WERI-Rb-1 (cell line): ENCODE measurements around the gene PTPRG.

Experiments
- DNase-seq: peaks from one replicate; pipeline ENCODE4 v3.0.0-alpha.2; 2020
- H3K27ac ChIP-seq: fragments of 250-450 bp; sonication (Bioruptor Pico); 2 replicates; pipeline ENCODE4 v1.5.1; 2020; ENCODE audit warnings: mild to moderate bottlenecking, moderate library complexity
- H3K27me3 ChIP-seq: fragments of 250-450 bp; sonication (Bioruptor Pico); 2 replicates; pipeline ENCODE4 v1.5.1; 2021; ENCODE audit warnings: mild to moderate bottlenecking, low read depth, moderate library complexity; ENCODE audit not compliant: insufficient read depth, severe bottlenecking
- H3K36me3 ChIP-seq: fragments of 250-450 bp; sonication (Bioruptor Pico); 2 replicates; pipeline ENCODE4 v1.5.1; 2020; ENCODE audit warnings: mild to moderate bottlenecking, moderate library complexity
- H3K4me3 ChIP-seq: 2 replicates; pipeline ENCODE4 v1.5.1; 2011; ENCODE audit warnings: low read depth, mild to moderate bottlenecking, control low read depth, low read length
- H3K9me3 ChIP-seq: fragments of 250-450 bp; sonication (Bioruptor Pico); 2 replicates; pipeline ENCODE4 v1.5.1; 2021; ENCODE audit warnings: mild to moderate bottlenecking, moderate library complexity; ENCODE audit not compliant: severe bottlenecking
- TF ChIP-seq, protein P1 (sequence below): IDR thresholded peaks from 2 replicates; pipeline ENCODE4 v1.5.1; 2011; ENCODE audit warnings: low read depth, mild to moderate bottlenecking, control low read depth, inconsistent platforms, low read length

Gene PTPRG

DNA sequence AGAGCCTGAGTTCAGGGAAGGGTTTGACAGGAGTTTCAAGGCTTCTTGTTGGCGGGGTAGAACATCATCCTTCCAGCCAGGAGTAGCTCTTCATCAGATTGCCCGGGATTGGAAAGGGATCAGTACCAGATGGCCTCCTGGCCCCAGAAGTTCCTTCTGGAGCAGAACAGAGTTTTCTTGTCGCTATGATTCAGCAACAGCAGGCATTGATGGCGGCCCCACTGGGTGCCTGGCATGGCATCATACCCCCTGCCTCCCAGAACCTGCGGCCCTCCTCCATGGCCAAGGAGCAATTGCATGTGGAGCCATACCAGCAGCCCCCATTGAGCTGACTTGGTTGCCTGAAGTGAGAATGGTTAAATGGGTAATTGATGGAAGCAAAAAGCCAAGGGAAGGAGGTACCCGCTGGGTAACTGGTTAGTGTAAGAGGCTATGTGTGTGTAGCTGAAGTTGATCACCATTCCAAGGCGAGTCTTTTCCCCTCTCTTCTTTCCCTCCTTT, 305.6 kb downstream of the PTPRG start:
- no peaks in the 10 kb centered on the region for H3K9me3 ChIP-seq
- DNase-seq = no peak
- no peaks in the 10 kb centered on the region; the same call in 1 of the 2 replicates for H3K36me3 ChIP-seq
- H3K27me3 ChIP-seq = no peaks in the 10 kb centered on the region
- H3K27ac ChIP-seq = no peak overlapping the region
- TF ChIP-seq, protein P1, sequence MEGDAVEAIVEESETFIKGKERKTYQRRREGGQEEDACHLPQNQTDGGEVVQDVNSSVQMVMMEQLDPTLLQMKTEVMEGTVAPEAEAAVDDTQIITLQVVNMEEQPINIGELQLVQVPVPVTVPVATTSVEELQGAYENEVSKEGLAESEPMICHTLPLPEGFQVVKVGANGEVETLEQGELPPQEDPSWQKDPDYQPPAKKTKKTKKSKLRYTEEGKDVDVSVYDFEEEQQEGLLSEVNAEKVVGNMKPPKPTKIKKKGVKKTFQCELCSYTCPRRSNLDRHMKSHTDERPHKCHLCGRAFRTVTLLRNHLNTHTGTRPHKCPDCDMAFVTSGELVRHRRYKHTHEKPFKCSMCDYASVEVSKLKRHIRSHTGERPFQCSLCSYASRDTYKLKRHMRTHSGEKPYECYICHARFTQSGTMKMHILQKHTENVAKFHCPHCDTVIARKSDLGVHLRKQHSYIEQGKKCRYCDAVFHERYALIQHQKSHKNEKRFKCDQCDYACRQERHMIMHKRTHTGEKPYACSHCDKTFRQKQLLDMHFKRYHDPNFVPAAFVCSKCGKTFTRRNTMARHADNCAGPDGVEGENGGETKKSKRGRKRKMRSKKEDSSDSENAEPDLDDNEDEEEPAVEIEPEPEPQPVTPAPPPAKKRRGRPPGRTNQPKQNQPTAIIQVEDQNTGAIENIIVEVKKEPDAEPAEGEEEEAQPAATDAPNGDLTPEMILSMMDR = no peak
- no peak overlapping the region for H3K4me3 ChIP-seq

DNA sequence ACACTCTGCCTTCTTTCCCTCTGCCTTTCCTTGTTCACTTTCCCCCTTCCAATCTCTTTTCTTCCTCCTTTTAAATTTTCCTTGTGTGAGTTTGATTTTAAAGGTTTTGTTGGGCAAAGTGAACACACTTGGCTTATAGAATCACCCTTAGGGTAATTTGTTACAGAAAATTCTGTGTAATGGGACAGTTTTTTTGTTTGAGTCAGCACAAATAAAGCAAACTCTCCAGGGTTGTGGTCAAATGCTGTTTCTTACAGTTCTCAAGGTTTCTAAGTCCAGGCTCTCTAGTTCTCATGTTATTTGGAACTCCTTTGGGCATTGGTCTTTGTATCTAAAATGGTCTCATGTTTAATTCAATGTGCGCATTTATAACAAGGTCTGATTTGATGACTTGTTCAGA, 307.1 kb downstream of the PTPRG start:
- Histone ChIP-seq H3K27ac (no peak overlapping the region), H3K27me3 (no peaks in the 10 kb centered on the region), H3K36me3 (no peaks in the 10 kb centered on the region; the same call in 1 of the 2 replicates), H3K9me3 (no peaks in the 10 kb centered on the region), H3K4me3 (no peak overlapping the region)
- no peak for DNase-seq
- TF ChIP-seq, protein P1 = no peak

DNA sequence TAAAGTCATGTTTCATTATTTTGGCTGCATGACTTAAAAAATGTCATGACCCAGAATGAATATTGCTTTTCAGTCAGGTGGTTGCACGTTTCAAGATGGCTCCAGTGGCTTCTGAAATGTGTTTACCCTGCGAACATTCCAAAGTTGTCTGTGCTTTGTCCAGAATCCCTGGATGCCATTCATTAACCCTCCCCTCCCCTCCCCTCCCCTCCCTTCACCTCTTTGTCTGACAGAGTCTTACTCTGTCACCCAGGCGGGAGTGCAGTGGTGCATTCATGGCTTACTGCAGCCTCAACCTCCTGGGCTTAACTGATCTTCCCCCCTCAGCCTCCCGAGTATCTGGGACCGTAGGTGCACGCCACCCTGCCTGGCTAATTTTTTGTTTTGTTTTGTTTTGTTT, 308.0 kb downstream of the PTPRG start:
- TF ChIP-seq, protein P1 = no peak
- H3K36me3 ChIP-seq = no peaks in the 10 kb centered on the region; the same call in 1 of the 2 replicates
- no peak overlapping the region for H3K4me3 ChIP-seq
- no peaks in the 10 kb centered on the region for H3K9me3 ChIP-seq
- H3K27me3 ChIP-seq = no peaks in the 10 kb centered on the region
- no peak for DNase-seq
- no peak overlapping the region for H3K27ac ChIP-seq

DNA sequence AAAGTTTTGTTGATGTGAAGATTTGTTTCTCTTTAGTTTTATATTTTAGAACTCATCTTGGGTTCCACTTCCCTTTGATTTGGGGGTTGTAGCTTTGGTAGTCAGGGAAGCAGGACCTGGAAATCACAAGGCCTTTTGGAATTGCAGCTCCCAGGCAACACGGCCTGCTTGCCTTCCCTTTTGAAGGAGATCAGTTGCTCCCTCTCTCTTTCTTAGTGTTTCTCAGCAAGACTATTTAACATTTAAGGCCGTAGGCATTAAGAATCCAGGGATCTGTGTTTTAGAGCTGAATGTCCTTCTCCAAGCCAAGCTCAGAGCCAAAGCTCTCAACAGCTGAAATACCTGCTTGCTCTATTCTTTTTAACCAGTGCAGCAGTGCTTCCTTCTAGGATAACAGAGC, 310.3 kb downstream of the PTPRG start:
- Histone ChIP-seq H3K27me3 (no peaks in the 10 kb centered on the region), H3K27ac (no peak overlapping the region), H3K4me3 (no peak overlapping the region), H3K36me3 (no peaks in the 10 kb centered on the region; the same call in 1 of the 2 replicates), H3K9me3 (no peaks in the 10 kb centered on the region)
- no peak for DNase-seq
- TF ChIP-seq, protein P1 = no peak

DNA sequence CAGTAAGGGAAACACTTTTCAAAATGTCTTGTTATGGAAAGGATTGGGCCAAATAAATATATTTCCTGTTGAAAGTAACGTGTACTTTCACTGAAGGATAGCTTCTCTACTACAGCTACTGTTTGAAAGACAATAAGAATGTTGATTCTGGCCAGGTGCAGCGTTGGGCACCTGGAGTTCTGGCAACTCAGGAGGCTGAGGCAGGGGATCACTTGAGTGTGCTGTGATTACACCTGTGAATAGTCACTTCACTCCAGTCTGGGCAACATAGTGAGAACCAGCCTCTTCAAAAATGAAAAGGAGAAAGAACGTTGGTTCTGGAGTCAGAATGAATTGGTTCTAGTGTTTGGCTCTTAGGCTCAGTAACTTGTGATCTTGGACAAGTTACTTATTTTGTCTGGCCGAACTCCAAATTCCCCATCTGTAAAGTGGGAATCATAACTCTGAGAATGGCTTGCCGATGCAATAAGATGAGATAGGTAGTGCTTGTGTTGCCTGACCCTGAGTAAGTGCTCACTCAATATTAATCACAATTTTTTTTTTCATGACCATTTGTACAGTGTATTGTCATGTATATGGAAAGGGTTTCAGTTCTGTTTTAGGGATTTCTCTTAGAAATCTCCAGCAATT, 310.8 kb downstream of the PTPRG start:
- Histone ChIP-seq H3K27me3 (no peaks in the 10 kb centered on the region), H3K27ac (no peak overlapping the region), H3K4me3 (no peak overlapping the region), H3K36me3 (no peaks in the 10 kb centered on the region; the same call in 1 of the 2 replicates), H3K9me3 (no peaks in the 10 kb centered on the region)
- DNase-seq = no peak
- TF ChIP-seq, protein P1 = no peak
